ENCODE results near the gene SLC23A2.

Gene SLC23A2

DNA sequence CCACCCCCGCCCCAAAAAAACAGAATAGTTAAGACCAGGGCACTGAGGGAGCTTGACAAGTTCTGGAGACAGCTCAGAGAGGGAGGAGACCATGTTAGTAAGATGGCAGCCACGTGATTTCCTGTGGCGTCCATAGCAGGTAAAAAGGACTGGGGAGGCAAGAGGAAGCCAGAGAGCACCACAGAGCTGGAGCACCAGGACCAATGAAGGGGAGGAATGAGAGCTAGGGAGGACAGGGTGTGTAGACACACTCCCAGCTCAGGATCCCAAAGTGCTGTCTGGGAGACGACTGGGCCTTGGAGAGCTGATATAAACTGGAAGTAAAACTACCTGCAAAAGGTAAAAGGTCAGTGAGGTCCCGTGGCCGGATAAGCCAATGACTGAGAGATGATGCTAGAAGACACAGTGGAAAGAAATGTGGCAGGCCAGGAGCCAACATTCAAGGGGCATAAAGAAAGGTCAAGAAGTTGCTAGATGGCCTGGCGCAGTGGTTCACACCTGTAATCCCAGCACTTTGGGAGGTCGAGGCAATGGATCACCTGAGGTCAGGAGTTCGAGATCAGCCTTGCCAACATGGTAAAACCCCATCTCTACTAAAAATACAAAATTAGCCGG is 39.0 kb downstream of the SLC23A2 start:
- DNase-seq: no peak

DNA sequence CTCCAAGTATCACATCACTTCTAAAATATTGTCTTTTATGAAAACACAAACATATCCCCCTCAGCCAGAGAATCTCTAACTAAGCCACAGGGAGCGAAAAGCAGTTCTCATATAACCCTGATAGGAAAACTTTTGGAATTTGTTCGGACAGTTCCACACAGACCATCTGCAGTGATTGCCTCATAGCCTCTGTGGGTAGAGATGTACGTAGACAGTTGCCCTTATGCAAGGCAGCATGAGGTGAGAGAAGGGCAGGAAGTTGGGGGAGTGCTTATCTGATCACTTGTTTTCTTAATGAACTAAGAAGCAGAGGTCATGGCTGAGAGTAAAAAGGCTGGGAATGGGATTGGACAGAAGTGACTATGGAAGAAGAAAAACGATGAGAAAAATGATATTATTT is 39.6 kb downstream of the SLC23A2 start:
- no peak for DNase-seq

DNA sequence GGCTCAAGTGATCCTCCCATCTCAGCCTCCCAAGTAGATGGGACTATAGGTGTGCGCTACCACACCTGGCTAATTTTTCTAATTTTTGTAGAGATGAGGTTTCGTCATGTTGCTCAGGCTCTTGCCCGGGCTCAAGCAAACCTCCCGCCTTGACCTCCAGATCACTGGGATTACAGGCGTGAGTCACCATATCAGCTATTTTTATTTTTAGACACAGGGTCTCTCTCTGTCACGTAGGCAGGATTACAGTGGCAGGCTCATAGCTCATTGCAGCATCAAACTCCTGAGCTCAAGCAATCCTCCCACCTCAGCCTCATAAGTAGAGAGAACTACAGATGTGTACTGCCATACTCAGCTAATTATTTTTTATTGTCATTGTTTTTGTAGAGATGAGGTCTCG is 41.7 kb downstream of the SLC23A2 start:
- DNase-seq: no peak

DNA sequence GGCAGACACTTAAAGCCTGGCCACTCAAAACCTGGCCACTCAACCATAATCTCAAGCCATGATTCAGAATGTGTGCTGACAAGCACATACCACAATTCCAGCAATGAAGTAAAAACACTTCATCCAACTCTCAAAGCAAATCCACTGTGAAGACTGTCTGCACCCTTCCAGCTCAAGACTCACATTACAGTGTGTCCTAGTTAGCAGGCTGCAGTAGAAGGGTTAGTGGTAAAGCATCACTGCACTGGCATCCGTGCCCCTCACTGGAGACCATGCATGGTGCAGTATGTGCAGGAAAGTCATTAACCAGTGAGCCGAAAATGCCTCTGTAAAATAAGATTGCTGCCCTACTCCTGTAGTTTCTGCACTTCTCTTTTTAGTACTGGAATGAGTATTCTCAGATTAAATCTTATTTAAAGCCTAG is 43.4 kb downstream of the SLC23A2 start:
- no peak for DNase-seq

DNA sequence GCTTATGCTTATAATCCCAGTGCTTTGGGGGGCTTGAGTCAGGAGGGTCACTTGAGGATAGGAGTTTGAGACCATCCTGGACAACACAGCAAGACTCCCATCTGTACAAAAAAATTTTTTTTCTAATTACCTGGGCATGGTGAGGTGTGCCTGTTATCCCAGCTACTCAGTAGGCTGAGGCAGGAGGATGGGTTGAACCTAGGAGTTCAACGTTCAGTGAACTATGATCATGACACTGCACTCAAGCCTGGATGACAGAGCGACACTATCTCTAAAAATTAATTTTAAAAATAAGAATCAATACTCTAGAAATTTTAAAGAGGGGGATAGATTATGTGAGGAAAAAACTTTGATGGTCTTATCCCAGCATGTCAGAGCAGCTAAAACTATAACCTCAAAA is 44.1 kb downstream of the SLC23A2 start:
- DNase-seq: no peak

DNA sequence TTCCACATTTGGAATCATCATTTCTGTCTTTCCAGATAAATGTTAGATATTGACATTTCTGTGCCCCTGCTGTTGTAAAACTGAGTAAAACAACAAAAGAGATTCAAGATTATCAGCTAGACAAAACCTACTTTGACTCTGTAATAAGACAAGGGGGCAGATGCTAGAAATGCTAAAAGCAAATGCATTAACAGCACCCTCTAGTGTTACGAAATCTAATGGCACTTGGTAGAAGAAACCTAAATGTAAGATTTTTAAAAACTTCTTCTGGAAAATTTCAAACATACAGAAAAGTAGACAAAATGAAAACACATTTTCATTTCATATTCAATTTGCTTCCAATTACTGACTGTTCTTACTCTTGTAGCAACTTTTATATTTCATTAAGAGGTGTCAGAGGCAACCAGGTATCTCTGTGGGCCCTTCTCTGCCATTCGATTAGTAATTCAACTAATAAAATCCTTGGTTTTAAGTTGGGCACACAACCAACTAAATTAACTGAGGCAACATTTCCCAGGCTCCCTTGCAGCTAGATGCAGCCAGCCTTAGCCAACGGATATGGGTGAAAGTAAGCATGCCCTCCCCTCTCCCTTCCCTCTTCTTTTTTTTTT is 45.0 kb downstream of the SLC23A2 start:
- peak; percentile 39 for DNase-seq

DNA sequence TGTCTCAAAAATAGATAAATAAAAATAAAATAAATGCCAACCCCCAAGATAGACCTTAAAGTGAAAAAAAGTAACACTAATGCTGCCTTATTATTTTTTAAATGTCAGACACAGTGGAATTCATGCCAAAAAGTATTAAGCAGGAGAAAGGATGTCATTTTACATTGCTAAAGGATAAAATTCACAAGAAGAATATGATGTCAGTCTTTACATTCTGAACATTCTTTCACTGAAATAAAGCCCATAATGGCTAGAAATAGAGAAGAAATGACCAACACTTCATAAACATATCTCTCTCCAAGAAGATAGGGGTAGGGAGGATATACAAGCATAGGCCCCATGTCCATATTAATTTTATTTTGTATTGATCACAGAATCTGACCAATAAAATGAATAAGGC is 47.4 kb downstream of the SLC23A2 start:
- DNase-seq: no peak

DNA sequence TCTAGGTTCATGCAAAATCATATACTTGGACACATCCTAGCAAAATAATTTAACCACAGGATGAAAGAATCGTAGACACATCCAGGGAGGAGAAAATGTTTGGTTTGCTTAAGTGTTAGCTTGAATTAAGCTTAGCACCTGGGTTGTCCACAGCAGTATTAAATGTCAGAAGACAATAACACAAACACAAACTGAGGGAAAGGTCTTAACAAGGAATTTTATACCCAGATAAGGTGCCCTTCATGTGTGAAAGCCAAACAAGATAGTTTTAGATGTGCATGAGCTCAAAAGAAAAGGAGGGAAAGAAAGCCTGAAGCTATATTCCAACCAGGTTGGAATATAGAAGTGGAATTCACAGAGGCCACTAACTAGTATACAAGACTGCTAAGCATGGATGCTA is 49.1 kb downstream of the SLC23A2 start:
- DNase-seq: no peak

DNA sequence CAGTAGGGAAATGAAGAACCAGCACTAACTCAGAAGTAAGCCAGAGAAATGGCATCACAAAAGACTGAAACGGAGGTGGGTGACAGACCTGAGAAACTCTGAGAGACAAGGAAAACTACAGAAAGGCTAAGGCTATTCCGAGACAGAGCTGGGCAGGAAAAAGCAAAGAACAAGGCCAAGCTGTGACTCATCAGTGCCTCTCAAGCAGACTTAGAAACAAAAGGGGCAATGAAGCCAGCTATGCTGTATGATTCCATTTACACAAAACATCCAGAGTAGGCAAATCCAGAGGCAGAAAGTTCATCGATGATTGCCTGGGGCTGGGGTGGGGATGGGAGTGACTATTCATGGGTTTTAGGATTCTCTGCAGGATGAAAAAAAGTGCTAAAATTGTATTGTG is 50.0 kb downstream of the SLC23A2 start:
- no peak for DNase-seq

DNA sequence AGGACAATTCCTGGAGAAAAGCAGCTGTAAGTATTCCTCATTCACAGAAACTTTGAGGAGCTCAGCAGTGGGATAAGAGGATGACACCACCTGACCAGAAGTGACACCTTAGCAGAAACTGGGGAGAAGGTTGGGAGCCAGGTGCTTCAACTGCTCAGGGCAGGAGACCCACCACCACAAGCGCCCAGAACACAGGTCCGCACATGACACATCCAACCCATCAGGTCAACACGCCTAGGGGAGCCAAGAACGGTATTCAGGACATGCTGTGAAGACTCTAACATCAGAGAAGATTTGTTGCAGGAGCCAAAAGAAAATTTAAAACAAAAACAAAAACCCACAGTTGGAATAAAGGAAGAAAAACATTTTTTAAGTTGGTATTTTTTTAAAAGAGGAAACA is 50.5 kb downstream of the SLC23A2 start:
- no peak for DNase-seq

DNA sequence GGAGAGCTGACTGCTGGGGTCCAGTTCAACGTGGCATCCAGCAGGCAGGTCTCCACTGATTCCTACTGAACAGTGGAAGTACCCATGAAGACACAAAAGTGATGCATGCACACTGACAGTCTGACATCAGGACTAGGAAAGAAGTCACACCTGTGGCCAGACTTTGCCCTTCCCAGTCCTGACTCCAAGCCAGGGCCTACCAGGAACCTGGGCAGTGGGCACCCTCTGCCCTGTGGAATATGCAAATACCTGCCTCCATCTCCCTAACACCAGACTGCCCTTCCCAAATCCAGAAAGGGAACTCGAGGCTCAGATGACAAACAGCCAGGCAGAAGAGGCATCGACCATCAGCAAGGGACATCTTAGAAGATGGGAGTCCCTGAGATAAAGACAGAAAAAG is 50.9 kb downstream of the SLC23A2 start:
- DNase-seq: no peak

DNA sequence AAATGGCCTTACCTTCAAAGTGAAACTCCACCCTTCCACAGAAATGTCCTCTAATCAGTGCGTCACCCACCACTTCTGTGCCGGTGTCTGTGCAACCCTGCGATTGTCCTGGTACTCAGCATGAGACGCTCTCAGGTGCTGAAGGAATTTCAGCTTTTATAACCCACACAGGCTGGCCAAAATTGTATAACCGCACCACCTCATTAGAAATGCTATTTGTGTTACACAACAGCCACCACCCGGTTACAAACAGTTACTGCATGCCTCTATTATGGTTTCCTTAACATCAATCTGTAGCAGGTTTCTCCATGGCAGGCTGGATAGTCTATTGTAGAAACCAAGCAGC is 51.5 kb downstream of the SLC23A2 start:
- no peak for DNase-seq

DNA sequence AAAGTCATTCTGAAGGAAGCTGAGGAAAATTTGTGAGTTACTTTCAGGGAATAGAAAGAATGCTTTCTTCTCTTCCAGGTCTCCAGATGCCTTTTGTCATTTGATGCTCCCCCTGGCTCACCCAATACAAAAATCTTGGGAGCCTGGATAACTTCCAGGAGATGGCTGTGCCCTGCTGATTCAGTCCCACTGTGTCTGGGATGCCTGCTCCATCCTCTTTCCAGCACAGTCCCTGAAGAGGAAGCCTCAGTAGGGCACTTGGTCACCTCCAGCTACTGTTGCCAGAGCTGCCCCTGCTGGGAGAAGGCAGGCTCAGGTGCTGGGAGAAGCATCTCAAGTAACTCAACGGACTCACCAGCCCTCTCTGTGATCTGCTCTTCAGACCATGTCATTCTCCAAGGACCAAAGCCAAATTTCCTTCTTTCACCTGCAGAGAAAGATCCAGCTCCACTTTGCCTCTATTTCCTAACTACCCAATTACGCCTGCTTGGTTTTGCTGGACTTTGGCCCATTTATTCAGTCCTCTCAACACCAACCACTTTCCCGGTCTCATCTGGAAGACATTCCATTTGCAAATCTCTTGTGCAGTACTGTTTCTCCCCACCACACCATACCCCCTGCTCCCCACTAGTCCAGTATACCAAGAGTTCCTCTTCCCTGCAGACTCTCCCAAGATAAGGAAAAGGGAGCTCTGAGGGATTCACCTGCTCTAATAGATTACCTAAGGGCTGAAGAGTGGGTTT is 53.3 kb downstream of the SLC23A2 start:
- DNase-seq: no peak

DNA sequence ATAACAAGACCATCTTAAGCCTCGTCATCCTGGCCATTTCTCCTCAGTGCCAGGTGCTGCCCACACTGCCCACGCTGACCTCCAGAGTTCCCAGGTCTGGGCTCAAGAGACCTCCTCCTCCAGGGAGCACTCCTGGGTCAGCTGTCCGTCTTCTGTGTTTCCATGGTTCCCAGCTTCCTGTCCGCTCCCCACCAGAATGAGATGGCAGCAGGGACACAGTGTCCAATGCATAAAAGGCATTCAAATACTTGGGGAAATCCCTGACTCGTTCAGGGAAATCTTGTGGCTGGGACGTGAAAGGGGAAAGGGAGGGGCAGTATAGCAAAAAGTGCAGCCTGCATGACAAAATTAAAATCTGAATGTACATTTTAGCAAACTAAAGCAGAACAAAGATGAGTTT is 54.3 kb downstream of the SLC23A2 start:
- DNase-seq: no peak

DNA sequence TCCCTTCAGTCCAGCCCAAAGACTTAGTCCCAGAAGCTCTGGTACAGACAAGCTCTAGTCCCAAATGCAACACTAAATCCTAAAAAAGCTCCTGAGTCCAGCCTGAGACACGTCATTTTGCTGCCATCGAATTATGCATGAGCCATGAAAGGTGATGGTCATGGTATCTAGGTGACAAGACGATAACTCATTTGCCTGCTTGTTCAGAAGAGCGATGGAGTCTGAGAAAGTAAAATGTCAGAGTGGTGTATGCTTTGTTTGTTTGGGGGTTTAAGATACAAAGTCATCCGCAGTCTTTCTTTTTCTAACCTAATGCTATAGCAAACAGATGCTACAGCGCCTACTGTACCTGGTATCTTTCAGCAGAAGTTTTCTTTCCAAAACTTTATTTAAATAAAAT is 54.7 kb downstream of the SLC23A2 start:
- DNase-seq: no peak

DNA sequence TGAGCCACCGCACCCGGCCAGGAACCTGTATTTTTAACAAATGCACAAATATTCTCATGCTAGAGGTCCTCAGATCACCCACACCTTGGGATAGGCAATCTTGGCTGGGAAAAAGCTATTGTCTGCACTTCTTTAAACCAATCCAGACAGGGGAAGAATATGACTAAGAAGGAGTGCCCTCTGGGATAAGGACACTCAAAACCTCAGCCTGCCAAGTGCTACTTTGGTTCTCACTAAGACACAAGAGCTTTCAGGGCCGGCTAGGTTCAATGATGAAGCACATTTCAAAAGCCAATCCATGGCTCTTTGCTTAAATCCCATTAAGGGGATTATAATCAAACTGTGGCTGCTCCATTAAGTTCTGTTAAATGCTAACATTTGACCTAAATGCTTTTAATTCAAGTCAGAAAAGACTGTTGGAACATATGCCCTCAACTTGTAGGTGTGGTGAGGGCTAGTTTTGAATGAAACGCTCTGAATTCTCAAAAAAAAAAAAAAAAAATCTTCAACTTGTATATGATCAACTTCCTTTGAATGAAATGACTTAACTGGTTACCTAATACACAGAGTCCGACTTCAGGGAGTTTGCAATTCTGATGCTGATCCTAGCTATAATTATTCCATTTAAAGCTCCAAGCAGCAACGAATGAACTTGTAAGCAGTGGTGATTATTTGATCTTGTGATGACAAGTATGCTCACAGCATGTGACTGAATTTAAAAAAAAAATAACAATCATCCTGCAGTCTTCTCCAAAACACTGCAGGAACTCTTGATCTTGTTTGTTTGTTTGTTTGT is 56.6 kb downstream of the SLC23A2 start:
- DNase-seq: no peak

DNA sequence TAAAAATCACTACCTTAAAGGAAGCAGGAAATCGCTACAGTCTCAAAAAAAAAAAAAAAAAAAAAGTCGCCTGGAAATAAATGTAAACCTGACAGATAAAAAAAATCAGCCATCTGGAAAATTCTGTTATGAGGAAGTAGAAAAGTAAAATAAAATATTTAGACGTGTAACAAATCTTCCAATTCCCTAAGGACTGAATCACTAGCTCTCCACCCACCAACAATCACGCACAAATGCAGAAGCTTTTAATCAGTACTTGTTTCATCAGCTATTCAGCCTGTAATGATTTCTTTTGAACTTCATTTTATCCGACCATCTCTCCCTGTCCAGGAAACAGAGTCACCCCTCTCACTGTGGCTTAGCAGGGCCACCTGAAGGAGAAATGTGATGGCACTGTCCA is 59.0 kb downstream of the SLC23A2 start:
- DNase-seq: no peak

DNA sequence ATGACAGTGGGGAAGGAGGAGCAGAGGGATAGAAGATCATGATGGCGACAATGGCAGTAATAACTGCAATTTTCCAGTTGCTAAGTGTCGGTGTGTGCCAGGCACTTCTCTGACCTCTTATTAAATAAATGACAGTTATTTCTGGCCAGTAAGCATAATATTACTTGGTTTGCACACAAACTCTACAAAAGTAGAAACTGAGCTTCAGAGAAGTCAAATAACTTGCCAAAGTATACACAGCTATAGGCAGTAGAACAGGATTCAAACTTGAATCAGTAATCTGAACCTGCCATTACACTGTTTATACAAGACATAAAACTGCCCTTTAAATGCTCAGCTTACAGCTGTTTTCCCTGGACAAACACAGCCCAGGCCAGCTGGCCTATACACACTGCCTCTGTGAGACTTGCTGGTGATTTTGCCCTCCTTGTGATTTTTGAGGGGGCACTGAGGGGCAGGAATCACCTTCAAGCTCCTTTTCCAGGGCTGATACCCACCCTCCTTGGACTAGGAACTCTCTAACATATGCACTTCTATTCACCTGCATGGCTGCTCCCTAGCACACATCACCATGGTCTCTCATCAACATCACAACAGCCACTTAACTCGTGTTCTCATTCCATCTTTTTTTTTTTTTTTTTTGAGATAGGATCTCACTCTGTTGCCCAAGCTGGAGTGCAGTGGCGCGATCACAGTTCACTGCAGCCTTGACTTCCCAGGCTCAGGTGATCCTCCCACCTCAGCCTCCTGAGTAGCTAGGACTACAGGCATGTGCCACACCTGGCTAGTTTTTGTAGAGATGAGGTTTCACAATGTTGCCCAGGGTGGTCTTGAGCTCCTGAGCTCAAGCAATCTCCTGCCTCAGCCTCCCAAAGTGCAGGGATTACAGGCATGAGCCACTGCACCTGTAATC is 63.6 kb downstream of the SLC23A2 start:
- DNase-seq: no peak

DNA sequence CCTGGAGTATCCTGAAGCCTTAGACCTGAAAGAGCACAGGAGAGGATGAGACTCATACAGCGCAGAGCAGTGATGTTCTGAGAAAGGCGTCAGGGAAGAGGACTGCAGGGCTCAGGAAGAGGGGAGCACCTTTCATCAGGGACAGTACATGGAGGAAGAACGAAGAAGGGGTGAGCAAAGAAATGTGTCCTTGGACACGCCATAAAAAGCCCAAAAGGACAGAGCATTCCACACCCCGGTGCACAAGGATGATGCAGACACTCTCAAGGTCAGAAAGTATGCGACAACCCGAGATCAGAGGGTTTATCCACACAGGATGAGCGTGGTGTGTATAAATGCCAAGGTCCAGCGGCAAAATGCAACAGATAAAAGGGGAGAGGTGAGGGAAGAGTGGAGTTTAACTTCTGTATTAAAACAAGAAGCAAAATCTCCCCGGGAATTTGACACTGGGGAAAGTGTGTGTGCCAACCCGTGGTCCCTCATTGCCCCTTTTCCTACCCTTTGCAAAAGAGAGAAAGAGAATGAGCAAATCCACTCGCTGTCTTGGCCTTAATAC is 64.4 kb downstream of the SLC23A2 start:
- no peak for DNase-seq

DNA sequence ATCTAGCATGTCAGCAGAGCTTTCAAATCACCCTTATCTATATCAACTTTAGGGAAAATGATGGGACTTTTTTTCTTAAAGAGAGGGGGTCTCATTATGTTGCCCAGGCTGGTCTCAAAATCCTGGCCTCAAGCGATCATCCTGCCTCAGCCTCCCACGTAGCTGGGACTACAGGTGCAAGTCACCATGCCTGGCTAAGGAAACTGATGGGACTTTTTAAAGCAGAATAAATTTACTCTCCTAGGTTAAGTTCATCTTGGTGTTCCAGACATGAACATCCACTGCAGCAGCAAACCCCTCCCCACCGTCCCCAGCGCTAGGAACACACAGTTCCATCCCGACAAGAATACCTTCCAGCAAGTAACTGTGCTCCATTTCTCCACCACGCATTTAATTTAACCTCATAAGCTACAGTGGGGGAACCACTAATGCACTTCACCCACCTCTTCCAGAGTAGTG is 64.9 kb downstream of the SLC23A2 start:
- DNase-seq: no peak

DNA sequence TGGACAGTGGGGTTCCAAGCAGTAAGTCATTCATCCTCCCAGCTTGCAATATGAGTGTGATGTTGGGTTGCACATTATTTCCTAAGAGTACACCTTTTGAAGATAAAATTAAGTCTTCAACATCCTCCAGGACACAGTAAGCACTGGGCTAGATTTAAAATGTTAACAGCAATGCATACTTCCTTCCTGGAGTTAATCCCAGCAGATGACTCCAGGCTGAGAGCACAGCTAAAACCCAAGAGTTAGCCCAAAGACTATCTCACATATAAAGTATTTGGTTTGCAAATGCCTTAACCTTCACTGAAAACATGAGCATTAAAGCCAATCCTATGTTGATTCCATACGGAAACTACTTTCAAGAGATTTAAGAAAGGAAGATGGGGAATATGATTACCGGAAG is 69.2 kb downstream of the SLC23A2 start:
- DNase-seq: no peak

DNA sequence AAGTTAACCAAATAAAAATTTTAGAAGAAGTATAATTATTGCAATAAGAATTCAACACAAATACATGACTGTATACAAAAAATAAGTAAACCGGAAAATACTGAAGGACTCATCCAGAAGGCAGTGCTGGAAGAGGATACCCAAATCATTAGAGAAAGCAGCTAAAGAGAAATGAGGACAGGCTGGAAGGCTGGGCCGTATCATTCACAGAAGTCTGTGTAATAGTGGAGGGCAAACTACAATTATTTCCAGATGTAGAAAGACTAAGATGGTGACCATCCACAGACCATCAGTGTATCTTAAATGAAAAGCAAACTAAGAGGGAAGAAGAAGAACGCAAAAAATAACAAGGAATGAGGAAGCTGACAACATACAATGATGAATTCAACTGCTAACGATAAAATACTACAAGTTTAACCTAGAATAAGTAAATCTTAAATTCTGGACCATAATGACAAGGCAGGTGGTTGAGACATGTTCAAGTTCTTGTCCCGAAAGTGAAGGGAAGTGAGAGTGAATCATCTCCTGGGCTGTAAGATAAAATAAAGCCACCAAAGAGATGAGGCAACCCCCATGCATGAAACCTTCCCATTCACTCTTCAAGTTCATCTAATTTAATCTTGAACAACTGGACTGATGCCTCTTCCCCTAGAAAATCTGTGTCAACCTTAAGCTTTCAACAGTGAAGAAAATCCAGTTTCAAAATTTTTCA is 71.5 kb downstream of the SLC23A2 start:
- DNase-seq: no peak

Measured in KG1 (cell line).